ENCODE data around the gene TNNI3K. TPM values are rescaled to one million over a fixed set of nuclear protein-coding genes. Genes with fewer than 3 reads are reported as not detected.

Gene TNNI3K
- total and polyA plus RNA-seq, 2 of the 8 experiments (the other 6 are each of a cell fraction or from before 2014, with no cell fraction given): 0.41 to 0.48 TPM

GRCh38 chr1:74199504-74199903, 35.7 kb upstream of the TNNI3K start:
- H3K4ac ChIP-seq (replicated peaks; ENCODE audit: insufficient read length, low read depth, low read length): no peak overlapping the region
- no peak overlapping the region for H3K9ac ChIP-seq (replicated peaks in 1 of 4; ENCODE audit: extremely low read depth in 1 of 4, low read depth in 3 of 4, low read length in 3 of 4)
- 93% methylated on average over 5 of the region's 5 CpGs; no CpG with 5 or more reads in 1 of the 2 experiments for WGBS, 2 experiments (ENCODE audit: extremely low coverage in 1 of 2, insufficient coverage in 1 of 2, insufficient read length in 1 of 2, insufficient replicate concordance in 2 of 2, low coverage in 1 of 2, low lambda C conversion rate in 2 of 2, missing lambda C conversion rate in 1 of 2)
- H3K27me3 ChIP-seq (replicated peaks in 1 of 4; ENCODE audit: control insufficient read depth in 3 of 4, extremely low read depth in 1 of 4, insufficient read depth in 3 of 4, low read length in 3 of 4): no peaks in the 10 kb centered on the region
- no peak overlapping the region for H4K5ac ChIP-seq (ENCODE audit: insufficient read length, low read depth, low read length)
- H3K18ac ChIP-seq (ENCODE audit: extremely low read depth, low read length): no peak overlapping the region
- H3K4me3 ChIP-seq (ENCODE audit: extremely low read depth in 1 of 4, insufficient read depth in 2 of 4, low read depth in 3 of 4, low read length in 4 of 4): no peak overlapping the region
- H4K91ac ChIP-seq (replicated peaks; ENCODE audit: insufficient read length, low read length): no peak overlapping the region
- H3K79me1 ChIP-seq (ENCODE audit: low read depth, low read length): no peaks in the 10 kb centered on the region
- ChIA-PET CTCF (ENCODE audit: partially characterized antibody) (interaction anchor here (0.6 kb wide), 1 partner anchor 96 kb away, joined by 3 read pairs; no protein-coding TSS in a partner anchor), POLR2A (ENCODE audit: partially characterized antibody) (no interaction called here)
- no peak overlapping the region for H2AK5ac ChIP-seq (ENCODE audit: low read depth, low read length)
- H3K4me1 ChIP-seq (replicated peaks in 1 of 4; ENCODE audit: control insufficient read depth in 3 of 4, insufficient read depth in 4 of 4, low read length in 3 of 4): no peaks in the 10 kb centered on the region
- DNase-seq (ENCODE audit: low read depth in 1 of 2, low spot score in 2 of 2): no peak
- no peak overlapping the region for H2BK20ac ChIP-seq (ENCODE audit: low read length)
- no peaks in the 10 kb centered on the region for H3K9me3 ChIP-seq (ENCODE audit: insufficient read depth in 2 of 2, low read depth in 1 of 2, low read length in 1 of 2)
- no peak overlapping the region for H2BK120ac ChIP-seq (replicated peaks; ENCODE audit: low read depth, low read length)
- peaks cover 3% of the 10 kb centered on the region; the same call in 1 of the 2 replicates for H3K23me2 ChIP-seq (ENCODE audit: low read depth, low read length)
- H4K20me1 ChIP-seq (replicated peaks in 1 of 2; ENCODE audit: control insufficient read depth in 1 of 2, insufficient read depth in 2 of 2, low read length in 2 of 2): no peaks in the 10 kb centered on the region
- no peak overlapping the region for H3K14ac ChIP-seq (ENCODE audit: insufficient read length)
- no peak overlapping the region for H3K23ac ChIP-seq (ENCODE audit: insufficient read length)
- no peak overlapping the region for H4K8ac ChIP-seq (ENCODE audit: extremely low read depth, insufficient read depth, low read length)
- no peak overlapping the region for H3K4me2 ChIP-seq (ENCODE audit: insufficient read depth in 1 of 2, low read depth in 2 of 2, low read length in 2 of 2)
- no peak overlapping the region for H3K56ac ChIP-seq (replicated peaks; ENCODE audit: insufficient read length, low read depth, low read length)
- FAIRE-seq: no peak
- no peak overlapping the region for H3K27ac ChIP-seq (ENCODE audit: low read depth, low read length)
- H2BK15ac ChIP-seq (ENCODE audit: low read length): no peak overlapping the region
- H2AFZ ChIP-seq (ENCODE audit: low read length): no peak overlapping the region
- no peaks in the 10 kb centered on the region for H3K36me3 ChIP-seq (ENCODE audit: control insufficient read depth in 2 of 4, insufficient read depth in 4 of 4, low read length in 3 of 4)
- H3K79me2 ChIP-seq (ENCODE audit: control insufficient read depth in 1 of 2, insufficient read depth in 2 of 2, low read length in 2 of 2): no peaks in the 10 kb centered on the region
- no peak overlapping the region for H2BK12ac ChIP-seq (ENCODE audit: low read depth, low read length)
- no peak overlapping the region for H2BK5ac ChIP-seq (ENCODE audit: low read depth, low read length)
- TF ChIP-seq SP4 (IDR thresholded peaks at IDR 0.05; ENCODE audit: low read length) (no peak), CEBPB (IDR thresholded peaks at IDR 0.05; ENCODE audit: low read depth, low read length) (no peak), RBBP5 (IDR thresholded peaks at IDR 0.05; ENCODE audit: borderline replicate concordance, low read depth, low read length) (no peak), FOSL1 (IDR thresholded peaks at IDR 0.05; ENCODE audit: insufficient read depth, low read depth, low read length) (no peak), EP300 (IDR thresholded peaks at IDR 0.05; ENCODE audit: borderline replicate concordance in 1 of 2, low read depth in 2 of 2, low read length in 2 of 2) (no peak), BCL11A (IDR thresholded peaks at IDR 0.05; ENCODE audit: low read depth in 2 of 2, low read length in 2 of 2) (no peak), POLR2AphosphoS5 (IDR thresholded peaks at IDR 0.05; ENCODE audit: low read depth, low read length) (no peak), MAFK (IDR thresholded peaks at IDR 0.05; ENCODE audit: low read depth, low read length) (no peak), RNF2 (IDR thresholded peaks at IDR 0.05; ENCODE audit: borderline replicate concordance, low read depth, low read length, missing control alignments, poor library complexity, severe bottlenecking) (no peak), EZH2 (IDR thresholded peaks at IDR 0.05; ENCODE audit: low read depth, low read length, severe bottlenecking) (no peak), SP1 (IDR thresholded peaks at IDR 0.05; ENCODE audit: low read depth, low read length) (no peak), CREB1 (IDR thresholded peaks at IDR 0.05) (no peak), ZNF274 (IDR thresholded peaks at IDR 0.05; ENCODE audit: borderline replicate concordance, extremely low read depth, low read length) (no peak), TBP (IDR thresholded peaks at IDR 0.05; ENCODE audit: low read depth, low read length) (no peak), KDM4A (IDR thresholded peaks at IDR 0.05; ENCODE audit: low read depth, low read length, severe bottlenecking) (no peak)

All from H1 (cell line).